ENCODE measurements around the gene ADORA3.

GRCh38 chr1:111470596-111470995 lies 32.8 kb downstream of the ADORA3 start:
- TF ChIP-seq CTCF (IDR thresholded peaks at IDR 0.05): no peak
- TF ChIP-seq REST (IDR thresholded peaks at IDR 0.05; ENCODE audit: insufficient read depth in 1 of 2, low read depth in 2 of 2, low read length in 1 of 2): no peak

Measured in Panc1 (cell line).